Activated CD4-positive, alpha-beta T cell treated with anti-CD3 and anti-CD28 coated beads for 1 hour (primary cell): ENCODE data around the gene MAPK4.

Experiments used
- DNase-seq: peaks from one replicate; pipeline ENCODE4 v3.0.0-alpha.2; 2020

Gene MAPK4

DNA sequence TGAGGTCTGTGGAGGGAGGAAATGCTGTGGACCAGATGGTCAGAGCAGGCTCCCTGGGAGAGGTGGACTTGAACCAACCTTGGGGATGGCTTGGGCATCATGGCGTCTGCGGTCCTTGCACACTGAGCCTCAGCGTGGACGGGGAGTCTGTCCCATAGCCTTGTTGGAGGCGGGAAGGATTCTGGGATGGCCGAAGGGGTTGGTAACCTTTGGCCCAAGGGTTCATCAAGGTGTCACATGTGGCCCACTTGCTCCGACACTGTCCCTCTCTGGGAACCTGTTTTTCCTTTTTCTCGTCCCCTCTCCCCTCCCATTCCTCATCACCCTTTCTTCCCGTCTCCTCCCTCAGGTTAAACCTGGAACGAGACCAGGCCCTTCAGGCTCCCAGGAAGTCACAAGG, 66.4 kb downstream of the MAPK4 start:
- no peak for DNase-seq

DNA sequence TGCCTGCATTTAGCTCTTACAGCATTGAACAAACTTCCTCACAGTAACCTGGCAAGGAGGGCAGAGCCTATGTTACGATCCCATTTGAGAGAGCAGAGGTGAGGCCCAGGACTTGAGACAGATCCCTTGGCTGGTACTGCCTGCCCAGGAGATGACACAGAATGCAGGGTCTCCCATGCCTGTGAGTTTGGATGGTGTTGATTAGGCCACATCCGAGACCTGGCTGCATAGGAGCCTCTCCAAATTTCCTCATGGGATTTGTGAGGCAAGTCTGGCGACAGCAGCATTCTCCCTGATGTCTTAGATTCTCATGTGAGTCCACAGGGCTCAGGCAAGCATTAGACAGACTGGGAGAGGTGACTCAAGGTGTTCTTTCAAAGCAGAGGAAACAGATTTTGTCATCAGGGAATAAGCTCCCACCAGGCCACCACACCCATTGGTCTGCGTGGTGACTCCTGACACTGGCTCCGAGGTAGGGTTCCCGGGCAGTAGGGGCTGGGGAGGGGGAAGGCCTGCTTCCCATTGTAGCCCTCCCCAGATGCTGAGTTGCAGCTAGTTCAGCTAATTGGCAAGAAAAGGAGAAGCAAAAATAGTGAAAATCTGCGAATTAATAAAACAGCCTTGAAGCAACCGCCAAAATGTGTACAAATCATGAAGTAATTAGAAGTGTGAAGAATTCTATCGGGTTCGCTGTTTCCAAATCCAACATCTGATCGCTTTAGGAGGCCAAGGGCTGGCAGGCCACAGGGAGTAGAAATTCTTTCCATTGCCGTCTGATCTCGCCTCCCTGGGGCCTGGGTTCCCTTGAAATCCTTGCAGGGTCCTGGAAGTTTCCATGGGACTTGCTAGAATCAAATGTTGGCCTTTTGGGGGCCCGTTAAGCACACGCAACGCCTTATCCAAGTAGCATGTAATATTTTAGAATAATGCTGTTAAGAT, 68.0 kb downstream of the MAPK4 start:
- no peak for DNase-seq

DNA sequence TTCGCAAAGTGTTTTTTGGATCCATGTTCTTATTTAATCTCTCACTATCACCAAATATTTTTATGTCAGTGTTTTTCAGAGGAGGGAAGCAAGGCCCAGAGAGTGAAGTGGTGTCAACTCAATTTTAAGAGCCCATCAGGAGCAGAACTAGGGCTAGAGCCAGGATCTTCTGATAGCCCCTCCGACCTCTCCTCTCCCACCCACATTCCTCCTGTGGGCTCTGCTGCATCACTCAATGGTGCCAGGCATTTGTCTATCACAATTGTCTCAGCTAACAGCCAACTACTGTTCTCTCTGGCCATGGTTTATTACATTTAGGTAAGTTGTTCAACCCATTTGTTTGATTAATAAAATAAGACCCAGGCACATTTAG, 68.6 kb downstream of the MAPK4 start:
- no peak for DNase-seq

DNA sequence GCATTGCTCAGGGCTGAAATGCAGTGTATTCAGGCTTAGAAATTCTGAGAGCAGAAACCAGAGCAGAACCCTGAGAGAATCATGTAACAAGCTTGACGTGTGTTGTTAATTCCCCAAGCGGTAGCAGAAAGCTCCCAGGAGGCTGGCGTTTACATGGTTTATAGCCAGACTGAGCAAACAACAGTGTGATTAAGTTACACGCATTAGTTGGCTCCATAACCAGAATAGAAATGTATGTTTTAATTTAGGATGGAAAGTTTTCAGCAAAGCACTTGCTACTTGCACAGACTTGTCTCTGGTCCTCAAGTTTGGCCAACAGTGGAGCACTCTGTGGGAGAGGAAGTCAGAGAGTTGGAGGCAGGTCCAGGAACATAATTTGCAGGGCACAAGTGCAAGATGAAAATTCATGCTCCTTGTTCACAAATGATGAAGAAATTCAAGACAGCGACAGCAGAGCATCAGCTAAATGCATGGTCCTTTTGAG, 69.3 kb downstream of the MAPK4 start:
- no peak for DNase-seq

DNA sequence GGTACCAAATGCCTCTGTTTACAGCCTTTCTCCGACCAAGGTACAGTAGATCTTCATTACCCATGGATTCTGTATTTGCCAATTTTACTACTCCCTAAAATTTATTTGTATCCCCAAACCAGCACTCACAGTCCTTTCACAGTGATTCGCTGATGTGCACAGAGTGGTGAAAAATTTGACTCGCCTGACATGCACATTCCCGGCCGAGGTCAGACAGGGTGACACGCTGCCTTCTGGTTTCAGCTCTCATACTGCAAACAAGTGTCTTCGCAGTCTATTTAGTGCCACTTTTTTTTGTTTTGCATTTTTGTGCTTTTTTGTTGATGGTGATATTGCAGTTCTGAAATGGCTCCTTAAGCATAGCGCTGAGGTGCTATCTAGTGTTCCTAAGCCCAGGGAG, 71.0 kb downstream of the MAPK4 start:
- no peak for DNase-seq

DNA sequence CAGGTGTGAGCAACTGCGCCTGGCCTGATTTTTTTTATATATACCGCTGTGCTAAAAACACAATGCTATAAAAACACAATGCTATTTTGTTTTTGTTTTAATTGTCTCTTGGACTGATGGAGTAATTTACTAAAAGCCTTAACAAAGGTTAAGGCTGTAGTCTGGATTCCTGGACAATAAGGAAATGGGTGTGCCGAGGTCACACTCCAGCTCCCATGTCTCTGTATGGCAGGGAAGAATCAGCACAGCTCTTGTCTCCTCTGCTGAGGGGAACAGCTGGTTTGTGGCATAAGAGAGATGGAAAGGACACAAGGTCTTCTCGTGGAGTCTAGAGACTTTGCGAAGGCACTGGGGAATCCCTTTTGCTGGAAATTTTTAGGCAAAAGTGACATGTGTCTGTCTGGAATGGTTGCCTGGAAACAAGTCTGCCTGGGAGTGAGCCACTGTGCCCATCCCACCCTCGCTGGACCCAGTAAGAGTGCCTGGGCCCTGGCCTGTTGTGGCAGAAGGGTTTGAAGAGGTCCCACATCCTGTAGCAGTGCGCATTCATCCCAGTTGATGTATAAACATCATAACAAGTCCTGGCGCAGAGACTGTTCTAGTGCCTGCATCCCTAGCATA, 73.1 kb downstream of the MAPK4 start:
- DNase-seq = no peak

DNA sequence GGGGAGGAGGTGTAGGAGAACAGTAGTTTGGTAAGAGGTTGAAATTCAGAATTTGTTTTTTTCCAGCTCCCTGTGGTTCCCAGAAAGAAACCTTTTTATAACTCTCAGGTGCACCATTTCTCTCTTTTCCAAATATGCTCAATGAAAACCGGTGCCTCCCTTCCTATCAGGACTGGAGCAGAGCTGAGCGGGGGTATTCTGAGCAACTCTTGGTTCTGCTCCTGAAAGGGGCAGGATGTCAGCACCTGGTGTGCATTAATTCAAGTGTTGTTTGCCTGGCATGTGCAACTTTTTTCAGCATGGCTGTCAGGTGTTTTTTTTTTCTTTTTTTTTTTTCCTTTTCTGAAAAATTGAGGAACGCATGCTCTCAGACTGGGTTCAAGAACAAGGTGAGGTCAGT, 74.1 kb downstream of the MAPK4 start:
- no peak for DNase-seq

DNA sequence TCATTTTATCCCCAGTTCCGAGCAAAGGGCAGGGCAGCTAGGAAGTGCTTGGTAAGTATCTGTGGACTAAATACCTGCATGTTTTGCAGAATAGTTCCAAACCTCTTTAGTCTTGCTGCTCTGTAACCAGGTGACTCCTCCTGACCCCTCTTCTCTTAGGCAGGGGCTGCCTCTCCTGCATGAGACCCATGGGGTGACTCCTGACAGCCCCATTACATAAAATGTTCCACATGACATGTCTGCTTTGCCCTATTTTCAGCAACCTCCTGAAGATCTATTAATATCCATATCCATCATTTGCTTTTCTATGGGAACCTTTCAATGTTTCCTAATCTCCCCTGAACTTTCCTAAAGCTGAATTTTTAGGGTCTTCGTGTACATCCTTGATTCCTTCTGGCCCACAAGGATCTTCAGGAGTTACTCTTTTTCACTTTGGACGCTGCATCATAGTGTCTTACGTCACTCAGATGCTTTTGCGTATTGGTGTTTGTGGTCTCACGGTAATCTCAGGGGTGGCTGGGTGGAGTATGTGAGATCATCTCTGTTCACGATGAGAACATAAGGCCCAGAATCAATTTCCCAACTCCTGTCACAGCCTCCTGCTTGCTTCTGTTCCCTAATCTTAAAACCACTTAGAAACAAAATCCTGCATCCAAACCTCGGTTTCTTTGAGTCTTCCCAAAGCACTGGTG, 76.6 kb downstream of the MAPK4 start:
- DNase-seq = no peak

DNA sequence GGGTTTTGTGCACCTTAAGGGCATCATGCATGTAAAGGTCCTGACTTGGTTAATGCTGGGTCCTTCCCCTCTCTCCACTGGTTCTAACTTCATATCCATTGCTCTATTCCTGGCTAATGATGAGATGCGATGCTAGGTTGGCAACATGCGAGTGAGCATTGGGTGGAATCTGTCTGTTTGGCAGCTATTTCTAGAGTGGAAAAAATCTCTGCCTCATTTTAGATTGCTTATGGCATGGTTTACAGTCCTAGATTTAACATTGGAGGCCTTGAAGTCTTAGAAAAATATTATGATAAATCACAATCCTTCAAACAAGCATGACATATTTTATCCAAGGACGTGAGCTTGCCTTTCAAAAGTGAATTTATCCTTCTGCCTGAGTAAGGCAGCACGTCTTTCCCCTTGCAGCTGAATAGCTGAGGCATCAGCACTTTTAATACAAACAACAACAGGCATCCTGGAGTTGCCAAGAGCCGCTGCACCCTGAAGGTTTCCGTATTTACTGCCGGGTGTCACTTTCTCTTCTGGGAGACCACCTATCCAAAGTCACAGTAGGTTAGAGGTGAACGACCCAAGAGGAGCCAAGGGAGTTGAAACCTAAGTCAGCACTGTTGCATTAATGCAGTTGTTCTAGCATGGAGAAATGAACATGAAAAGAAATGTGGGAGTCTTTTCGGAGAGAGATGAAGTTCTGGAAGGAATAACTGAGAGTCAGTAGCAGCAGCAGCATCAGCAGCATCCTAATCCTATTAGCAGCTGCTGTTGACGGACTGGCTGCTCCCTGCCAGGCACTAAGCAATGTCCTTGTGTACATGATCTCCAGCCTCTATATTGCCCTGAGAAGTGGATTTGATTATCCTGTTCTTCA, 78.4 kb downstream of the MAPK4 start:
- DNase-seq = no peak

DNA sequence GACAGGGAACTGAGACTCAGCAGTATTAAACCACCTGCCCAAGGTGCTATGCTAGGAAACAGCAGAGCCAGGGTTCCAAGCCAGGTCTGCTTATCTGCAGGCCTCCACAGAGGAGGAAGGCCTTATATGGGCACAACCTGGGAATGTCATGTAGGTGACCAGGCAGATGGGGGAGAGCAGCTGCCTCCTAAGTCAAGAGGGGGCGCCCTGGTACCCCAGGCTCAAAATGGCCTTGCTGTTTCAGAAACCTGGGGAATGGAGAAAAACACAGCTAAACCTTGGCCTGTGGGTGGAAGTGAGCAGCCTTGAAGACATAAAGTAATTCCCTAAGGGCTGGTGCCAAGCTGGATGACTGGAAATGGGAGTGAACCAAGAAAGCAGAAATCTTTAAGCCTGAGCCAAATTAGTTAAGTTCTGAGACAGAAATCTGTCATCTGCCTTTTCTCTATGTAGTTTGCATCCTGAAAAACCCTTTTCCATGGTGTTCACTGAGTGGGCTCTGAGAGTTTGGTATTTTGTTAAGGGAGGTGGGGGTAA, 79.1 kb downstream of the MAPK4 start:
- DNase-seq = no peak

DNA sequence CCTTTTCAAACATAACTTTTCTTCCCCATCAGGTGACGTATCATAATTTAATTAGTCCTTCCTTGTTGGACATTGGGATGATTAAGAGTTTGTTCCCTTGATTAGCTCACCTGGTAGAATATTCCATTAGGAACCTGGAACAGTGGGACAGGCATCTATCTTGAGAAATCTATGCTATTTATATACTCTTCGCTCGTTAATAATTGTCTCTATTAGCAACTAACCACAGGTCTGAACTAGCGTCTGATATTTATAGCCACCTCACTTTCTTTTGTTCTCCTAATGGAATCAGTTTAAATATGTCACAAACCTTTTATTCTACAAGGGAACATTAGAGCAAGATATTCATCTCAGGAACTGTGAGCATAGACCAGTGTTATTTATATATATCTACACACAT, 79.8 kb downstream of the MAPK4 start:
- DNase-seq = no peak

DNA sequence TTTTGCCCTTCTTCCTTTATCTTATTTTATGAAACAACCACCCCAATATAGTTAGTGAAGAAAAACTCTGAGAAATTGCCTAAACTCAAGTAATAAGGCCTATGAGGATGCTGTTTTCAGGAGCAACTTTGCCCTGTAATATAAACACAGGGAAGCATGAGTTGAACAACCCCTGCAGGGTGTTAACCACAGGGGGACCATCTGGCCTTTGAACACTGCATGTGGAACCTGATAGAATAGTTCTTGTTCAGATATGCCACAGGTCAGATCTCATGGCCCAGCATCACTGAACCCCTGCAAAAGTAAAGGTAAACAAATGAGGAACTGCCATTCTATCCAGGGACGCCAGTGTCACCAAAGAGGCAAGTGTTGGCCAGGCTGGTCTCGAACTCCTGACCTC, 82.6 kb downstream of the MAPK4 start:
- DNase-seq = no peak

DNA sequence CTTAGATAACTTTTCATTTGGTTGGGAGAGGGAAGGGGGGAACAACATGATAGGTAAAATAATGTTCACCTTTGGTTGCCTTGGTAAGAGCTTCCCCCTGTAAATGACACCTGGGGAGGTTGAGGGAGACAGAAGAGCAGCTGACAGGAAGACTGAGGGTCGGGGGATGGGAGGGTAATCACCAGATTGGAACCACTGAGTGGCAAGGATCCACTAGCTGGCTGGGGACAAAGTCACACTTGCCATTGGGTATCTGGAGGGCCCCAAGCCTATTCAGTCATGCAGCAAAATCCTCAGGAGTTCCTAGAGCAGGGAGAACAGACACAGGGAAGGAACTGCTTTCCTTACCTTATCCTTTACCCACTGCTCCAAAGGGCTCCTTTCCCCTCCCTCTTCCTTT, 84.3 kb downstream of the MAPK4 start:
- DNase-seq = no peak

DNA sequence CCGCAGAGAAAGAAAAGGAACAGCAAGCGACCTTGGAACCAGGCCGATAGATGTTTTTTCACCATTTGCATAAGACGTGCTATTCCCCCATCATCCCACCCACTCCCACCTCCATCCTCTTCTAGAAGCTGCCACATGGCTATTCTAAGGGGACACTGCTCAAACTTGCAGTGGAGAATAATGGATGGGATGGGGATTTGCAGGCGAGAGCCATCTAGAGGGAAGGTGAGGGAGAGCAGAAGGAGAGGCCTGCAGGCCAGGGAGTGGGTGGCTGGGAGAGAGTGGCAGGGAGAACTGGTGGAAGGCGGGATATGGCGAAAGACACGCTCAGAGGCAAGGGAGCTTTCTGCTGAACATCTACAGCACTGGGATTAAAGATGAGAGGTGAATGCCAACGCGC, 84.9 kb downstream of the MAPK4 start:
- no peak for DNase-seq

DNA sequence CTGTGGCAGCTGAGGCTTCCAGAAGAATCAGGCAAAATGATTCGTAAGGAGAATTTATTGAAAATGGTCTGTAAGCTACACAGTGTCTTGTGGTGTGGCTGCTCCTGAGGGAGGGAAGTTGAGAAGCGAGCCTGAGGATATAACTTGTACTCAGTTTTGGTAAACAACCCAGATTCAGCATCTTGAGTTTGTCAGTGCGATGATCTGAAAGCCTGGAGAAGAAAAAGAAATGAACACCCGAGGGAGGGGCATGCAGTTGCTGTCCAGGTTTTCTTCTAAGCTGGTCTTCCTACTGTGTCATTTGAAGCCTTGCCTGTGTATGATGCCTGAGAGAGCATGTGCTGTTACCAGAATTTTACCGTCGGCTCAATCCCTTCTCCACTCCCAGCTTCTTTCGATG, 87.3 kb downstream of the MAPK4 start:
- no peak for DNase-seq

DNA sequence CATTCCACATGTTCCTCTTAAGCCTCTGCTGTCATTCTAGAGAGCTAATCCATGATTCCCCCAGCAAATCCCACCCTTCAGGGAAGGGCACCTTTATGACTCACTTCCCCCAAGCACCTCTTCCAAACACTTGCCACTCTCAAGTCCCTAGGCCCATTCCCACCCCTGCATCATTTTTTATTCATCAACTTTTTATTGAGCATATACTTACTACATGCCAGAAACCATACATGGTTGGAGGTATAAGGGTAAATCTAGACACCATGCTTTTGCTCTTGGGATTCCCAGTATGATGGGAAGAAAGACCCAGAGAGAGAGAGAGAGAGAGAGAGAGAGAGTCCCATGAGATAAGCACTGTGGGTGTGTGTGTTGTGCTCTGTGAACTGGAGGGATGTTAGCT, 87.9 kb downstream of the MAPK4 start:
- DNase-seq = no peak

DNA sequence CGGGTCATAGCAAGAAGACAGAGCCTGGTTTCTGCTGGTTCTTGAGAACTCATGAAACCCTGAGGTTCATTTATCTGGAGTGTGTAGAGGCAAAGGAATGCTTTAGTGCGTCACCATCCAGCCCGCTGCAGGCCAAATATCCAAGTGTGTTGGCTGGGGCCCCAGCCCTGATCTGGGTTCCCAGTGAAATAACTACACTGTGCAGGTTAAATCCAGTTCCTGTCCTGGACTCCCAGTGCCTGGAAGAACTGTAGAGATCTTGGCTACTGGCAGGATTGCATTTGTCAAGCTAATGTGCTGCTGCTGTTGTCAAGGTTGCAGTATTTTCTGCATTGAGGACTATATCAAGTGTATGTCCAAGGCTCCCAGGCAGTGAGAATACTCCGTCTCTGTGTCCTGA, 89.9 kb downstream of the MAPK4 start:
- no peak for DNase-seq

DNA sequence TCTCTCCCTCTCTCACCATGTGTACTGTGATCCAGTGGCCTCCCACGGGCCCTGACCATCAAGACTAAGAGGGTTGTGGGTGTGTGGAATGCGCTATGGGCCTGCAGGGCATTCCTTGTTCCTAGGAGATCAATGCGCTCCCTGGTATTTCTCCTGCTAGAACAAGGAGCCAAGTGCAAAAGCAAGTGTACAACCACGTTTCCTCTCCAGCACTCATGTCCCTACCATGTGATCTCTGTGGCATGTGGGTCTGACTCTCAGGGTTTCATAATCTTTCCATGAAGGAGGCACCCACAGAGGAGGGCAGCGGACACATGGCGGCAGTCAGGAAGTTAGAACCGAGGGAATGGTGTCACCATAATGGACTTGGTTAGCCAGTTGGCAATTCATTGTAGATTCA, 91.4 kb downstream of the MAPK4 start:
- no peak for DNase-seq

DNA sequence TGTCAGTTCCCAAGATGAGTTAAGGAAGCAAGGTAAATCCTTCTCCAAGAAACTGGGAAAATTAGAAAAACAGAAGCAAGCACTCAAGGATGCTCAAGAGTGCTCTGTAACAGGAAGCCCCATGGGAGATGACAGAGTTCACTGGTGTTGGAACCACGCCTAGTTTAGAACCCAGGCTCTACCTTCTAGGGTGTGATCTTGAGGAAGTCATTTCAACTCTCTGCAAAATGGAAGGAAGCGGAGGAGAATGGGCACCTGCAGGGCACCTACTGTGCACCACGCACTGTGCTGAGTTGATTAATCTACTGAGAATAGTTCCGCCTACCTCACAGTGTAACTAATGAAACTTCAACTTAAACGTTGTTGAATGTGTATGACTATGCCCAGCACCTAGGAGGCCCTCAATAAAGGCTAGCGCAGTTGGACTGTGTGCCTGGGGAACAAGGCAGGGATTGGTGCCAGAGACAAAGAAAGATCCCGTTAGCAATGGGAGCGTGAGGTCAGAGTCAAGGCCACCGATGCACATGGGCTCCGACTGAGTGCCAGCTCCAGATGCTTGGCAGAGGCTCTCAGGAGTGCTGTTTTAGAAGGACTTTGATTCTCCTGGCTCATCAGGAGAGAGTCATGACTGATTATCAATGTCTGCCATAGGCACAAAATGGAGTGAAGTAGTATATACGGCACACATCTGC, 93.7 kb downstream of the MAPK4 start:
- no peak for DNase-seq

DNA sequence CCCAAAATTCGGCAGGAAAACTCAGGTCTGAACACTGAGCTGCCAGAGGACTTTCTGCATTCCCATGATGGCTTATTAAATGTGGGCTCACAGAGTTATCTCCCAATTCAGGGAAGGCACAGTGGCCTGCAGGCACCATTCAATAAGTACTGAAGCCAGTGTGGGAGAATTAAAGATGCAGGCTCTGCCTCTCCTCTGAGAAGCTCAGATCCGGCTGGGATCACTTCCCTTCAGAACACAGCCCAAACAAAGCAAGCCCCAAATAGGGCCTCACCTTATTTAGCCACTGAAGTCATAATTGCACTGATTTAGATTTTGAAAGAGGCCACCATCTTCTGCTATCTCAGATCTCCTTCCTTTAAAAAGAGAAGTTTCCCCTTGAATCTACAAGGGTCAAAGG, 94.3 kb downstream of the MAPK4 start:
- DNase-seq = no peak

DNA sequence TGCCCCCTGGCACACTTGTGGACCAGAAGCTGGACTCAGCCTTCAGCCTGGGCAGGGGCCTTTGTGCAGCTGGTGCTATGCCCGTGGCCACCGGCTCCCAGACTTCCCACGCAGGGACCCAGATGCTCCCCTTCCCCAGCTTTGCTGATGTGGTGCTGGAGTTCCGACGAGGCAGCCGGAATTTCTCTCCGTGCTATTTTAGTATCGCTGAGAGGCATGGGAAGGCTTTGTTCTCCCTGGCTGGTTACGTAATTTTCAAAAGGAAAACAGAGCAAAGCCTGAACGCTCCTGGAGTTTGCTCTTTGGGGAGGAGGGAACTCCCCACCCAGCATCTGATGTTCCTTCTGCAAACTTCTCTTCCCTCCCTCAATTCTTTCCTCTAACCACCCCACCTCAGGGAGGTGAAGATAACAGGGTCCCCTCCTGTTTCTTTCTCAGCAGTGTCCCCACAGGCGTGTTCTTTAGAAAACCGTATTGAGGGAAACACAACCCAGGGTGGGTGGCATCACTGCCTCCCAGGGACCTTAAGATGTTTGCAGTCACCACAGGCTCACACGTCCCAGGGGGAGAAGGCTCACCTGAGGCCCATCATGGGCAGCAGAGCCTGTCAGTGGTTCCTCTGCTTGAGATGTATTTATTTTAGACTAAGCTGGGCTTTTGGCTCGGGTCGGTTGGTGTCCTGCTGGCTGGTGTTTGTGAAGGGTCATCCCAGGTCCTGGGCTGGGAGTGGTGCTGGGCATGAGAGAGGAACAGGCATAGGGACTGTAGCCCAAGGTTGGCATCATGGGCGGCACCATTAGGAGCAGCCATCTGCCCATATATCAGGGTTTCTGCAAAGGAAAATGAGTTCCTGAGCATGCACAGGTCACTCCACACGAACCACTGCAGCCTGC, 95.0 kb downstream of the MAPK4 start:
- DNase-seq = no peak
